PC-3 (cell line): ENCODE results near the gene SPEF1.

ENCODE experiments used
- CTCF ChIP-seq: fragments of 300-600 bp; sonication (generic); conservative IDR thresholded peaks from 2 replicates; pipeline ENCODE4 v1.5.1; 2017; ENCODE audit warnings: antibody characterized with exemption, low read depth, mild to moderate bottlenecking, low read length
- EZH2 ChIP-seq: fragments of 300-600 bp; sonication (generic); IDR thresholded peaks from one replicate; pipeline ENCODE4 v1.6.1; 2017; ENCODE audit warnings: antibody characterized with exemption, mild to moderate bottlenecking, low read length; ENCODE audit not compliant: unreplicated experiment

DNA sequence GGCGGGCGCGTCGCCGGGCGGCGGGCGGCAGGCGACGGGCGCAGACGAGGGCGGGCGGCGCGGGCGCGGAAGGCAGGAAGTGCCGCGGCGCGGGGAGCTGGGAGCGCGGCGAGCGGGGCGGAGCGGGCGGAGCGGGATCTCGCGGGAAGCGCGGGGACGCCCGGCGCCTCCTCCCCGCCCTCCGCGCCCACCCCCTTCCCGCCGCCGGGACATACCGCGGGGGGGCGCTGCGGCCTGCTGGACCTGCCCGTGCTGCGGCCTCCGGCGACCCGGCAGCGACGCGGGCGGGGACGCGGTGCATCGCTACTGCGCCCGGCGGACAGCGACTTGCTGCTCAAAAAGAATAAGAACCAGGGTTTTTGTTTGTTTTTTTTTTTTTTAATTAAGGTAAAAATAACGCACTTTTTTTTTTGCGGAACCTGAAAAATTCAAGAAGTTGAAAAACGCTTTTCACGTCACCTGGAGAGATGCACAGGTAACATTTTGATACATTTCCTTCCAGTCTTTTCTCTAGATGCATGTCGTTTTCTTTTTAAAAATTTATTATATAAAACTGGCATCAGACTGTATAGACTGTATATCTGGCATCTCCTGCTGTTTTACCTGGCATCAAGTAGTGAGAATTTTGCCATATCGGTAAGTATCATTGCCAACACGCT, 5.5 kb upstream of the SPEF1 start, which contains the start of gene CENPB:
- TF ChIP-seq CTCF, result peak; percentile 73
- no peak for TF ChIP-seq EZH2
